Aorta (tissue), 5 donors: Measurements from ENCODE around the gene HIGD1B. TPM values are rescaled to one million over a fixed set of nuclear protein-coding genes. Genes with fewer than 3 reads are reported as not detected.

Experiments used
- ATAC-seq: fragments of 200-7000 bp; cut with Tn5 transposase; one replicate; pipeline ENCODE4 v1.9.1; 2022; ENCODE audit warnings: moderate library complexity; ENCODE audit not compliant: low FRiP score
- DNase-seq, 2 donors: peaks; one replicate each; pipeline ENCODE4 v3.0.0-alpha.2; 2020
- H3K27ac ChIP-seq, 2 donors: one replicate each; pipeline ENCODE4 v1.5.1; 2013; ENCODE audit warnings: low read length in 2 of 2, mild to moderate bottlenecking in 2 of 2, moderate library complexity in 2 of 2, control low read depth in 1 of 2, inconsistent platforms in 1 of 2, low read depth in 1 of 2
- H3K27me3 ChIP-seq, 2 donors: one replicate each; pipeline ENCODE4 v1.6.1; 2013; ENCODE audit warnings: control low read depth in 1 of 2, low read length in 1 of 2, mild to moderate bottlenecking in 1 of 2, moderate library complexity in 1 of 2; ENCODE audit not compliant: insufficient read depth in 2 of 2, control insufficient read depth in 1 of 2
- H3K36me3 ChIP-seq, 2 donors: one replicate each; pipeline ENCODE4 v1.6.1; 2013; ENCODE audit warnings: control low read depth in 1 of 2, low read length in 1 of 2, mild to moderate bottlenecking in 1 of 2; ENCODE audit not compliant: insufficient read depth in 2 of 2, control insufficient read depth in 1 of 2
- H3K4me1 ChIP-seq, 2 donors: one replicate each; pipeline ENCODE4 v1.6.1; 2013; ENCODE audit warnings: low read length in 2 of 2, control low read depth in 1 of 2, mild to moderate bottlenecking in 1 of 2, moderate library complexity in 1 of 2; ENCODE audit not compliant: insufficient read depth in 2 of 2, control insufficient read depth in 1 of 2
- H3K4me3 ChIP-seq, 2 donors: one replicate each; pipeline ENCODE4 v1.5.1; 2013; ENCODE audit warnings: low read length in 2 of 2, control low read depth in 1 of 2, mild to moderate bottlenecking in 1 of 2
- H3K9me3 ChIP-seq: one replicate; pipeline ENCODE4 v1.6.1; 2013; ENCODE audit warnings: mild to moderate bottlenecking, low read length; ENCODE audit not compliant: control insufficient read depth
- WGBS, 2 donors: extraction: QIAGEN DNeasy Blood & Tissue Kit; methylation state at CpG; one replicate each; pipeline ENCODE4 v1.1.7; 2013; 5-methylcytosine and 5-hydroxymethylcytosine counted together
- intact Hi-C, 2 donors: fragments of 100-400 bp; cut with DNase I; formaldehyde crosslinking; loops; one replicate each; pipeline versions ENCODE4 v1.14.2 to v1.15.0; 2022
- polyA plus RNA-seq, 2 donors: library from polyadenylated mRNA; stranded (reverse); fragments of 200-250 nt; gene quantifications; one replicate each; pipeline ENCODE4 v1.2.3, GENCODE V29; 2013
- total RNA-seq, 2 donors: library from RNA; stranded (reverse); fragmentation: NEBNext Ultra II Directional; extraction: Animal tissue kit (Norgen Biotek cat#: 25700); gene quantifications; one replicate each; pipeline ENCODE4 v1.2.1, GENCODE V29; 2021
- donor health status: healthy with polysubstance abuse.
- donor health status: Bipolar disorder and iron deficiency.
- donor health status: DM: no; HTN: no; CAD: no.
- donor health status: DM: no; HTN: no; CAD: no.
- donor health status: DM: yes; HTN: yes; CAD: no.

Gene HIGD1B
- total and polyA plus RNA-seq, 4 donors = 0.58 to 1.3 TPM; not detected in 2

DNA sequence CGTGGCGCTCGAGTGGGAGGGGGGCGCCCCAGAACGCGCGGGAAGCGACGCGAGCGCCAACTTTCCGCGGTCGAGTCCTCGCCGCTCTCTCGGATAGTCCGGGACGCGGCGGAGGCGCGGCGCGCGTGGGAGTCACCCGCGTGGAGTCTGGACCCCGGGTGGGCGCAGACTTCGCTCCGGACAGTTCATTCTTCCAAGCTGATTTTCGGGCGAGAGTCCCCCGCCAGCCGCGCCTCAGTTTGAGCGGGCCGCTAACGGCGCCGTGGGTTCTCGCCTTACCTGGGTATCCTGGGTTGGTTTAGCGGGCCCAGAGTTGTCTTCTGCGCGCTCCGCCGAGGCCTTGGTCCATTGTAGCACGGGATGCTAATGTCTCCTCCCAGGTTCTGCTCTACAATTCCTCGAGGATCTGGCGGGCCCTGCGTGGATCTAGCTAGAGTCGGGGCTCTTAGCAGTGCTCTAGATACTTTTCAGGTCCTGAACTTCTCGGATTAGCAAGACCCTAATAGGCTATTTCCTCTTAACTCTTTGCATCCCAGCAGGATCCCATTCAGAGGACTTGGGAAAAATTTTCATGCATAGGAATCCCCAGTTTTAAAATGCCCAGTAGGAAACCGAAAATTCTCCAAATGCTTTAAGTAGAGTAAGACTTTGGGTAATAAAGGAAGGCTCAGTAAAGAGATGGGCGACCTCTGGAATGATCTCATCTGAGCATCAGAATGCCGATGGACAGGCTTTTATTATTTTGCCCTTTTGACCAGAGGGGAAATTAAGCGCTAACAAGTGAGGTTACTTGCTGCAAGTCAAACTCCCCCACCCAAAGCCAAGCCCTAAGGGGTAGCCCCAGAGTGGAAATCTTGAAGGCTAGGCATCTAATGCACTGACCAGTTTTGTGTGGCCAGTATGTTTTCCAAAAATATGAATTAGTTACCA, 17.1 kb upstream of the HIGD1B start:
- H3K27me3 ChIP-seq = no peaks in the 10 kb centered on the region
- H3K36me3 ChIP-seq = no peaks in the 10 kb centered on the region
- intact Hi-C loops = loop anchor here (2.0 to 5.0 kb wide), 2 partner anchors 52 to 53 kb away; no protein-coding TSS in a partner anchor
- H3K9me3 ChIP-seq = no peaks in the 10 kb centered on the region
- H3K27ac ChIP-seq = no peak overlapping the region
- 5 to 8% methylated on average over 41 to 58 of the region's 58 CpGs for WGBS, 2 donors
- peak; percentile 42 to 75 for DNase-seq
- H3K4me3 ChIP-seq = peak overlapping the region; percentile 29 to 89
- peaks cover 0 to 4% of the 10 kb centered on the region in 2 donors for H3K4me1 ChIP-seq
- ATAC-seq = peak; percentile 56

DNA sequence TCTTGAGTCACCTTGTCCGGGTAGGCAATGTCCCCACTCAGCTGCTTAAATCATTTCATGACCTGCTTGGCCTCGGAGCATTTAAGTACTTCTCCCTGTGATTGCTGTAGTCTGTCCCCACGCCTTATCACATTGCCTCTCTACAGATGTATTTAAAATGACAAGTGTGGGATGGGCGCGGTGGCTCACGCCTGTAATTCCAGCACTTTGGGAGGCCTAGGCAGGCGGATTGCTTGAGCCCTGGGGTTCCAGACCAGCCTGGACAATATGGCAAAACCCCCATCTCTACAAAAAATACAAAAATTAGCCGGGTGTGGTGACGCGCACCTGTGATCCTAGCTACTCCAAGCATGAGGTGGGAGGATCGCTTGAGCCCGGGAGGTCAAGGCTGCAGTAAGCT, 16.3 kb upstream of the HIGD1B start:
- H3K4me3 ChIP-seq = no peak overlapping the region
- no peak for ATAC-seq
- no peak overlapping the region for H3K27ac ChIP-seq
- no peaks in the 10 kb centered on the region for H3K9me3 ChIP-seq
- intact Hi-C loops = loop anchor here (2.0 to 5.0 kb wide), 2 partner anchors 53 to 54 kb away; no protein-coding TSS in a partner anchor
- no peaks in the 10 kb centered on the region for H3K27me3 ChIP-seq
- 92 to 94% methylated on average over 12 of the region's 12 CpGs for WGBS, 2 donors
- peaks cover 0 to 4% of the 10 kb centered on the region in 2 donors for H3K4me1 ChIP-seq
- peak; percentile 17 to 21 for DNase-seq
- H3K36me3 ChIP-seq = no peaks in the 10 kb centered on the region

DNA sequence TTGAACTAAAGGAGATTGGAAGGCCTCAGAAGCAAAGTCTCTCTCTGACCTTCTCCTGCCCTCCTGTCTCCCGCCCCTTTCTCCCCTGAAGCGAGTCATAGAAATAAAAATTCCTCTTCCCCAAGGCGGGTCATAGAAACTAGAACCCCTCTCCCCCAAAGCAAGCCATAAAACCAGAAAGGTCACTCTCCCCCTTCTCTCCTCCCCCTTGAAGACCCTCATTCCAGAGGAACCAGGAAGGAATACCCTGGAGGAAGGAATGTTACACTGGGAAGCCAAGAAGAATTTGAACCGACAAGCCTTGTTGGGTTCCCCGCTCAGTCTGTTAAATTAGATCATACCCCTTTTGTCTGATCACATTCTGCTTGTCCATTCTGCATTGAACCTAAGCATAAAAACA, 14.9 kb upstream of the HIGD1B start:
- Histone ChIP-seq H3K36me3 (no peaks in the 10 kb centered on the region), H3K9me3 (no peaks in the 10 kb centered on the region), H3K27ac (no peak overlapping the region), H3K4me3 (no peak overlapping the region), H3K27me3 (no peaks in the 10 kb centered on the region), H3K4me1 (peaks cover 0 to 1% of the 10 kb centered on the region in 2 donors)
- intact Hi-C loops = loop anchor here in 1 of 2 donors (5.0 kb wide), 1 partner anchor 56 kb away; no protein-coding TSS in a partner anchor
- DNase-seq (no peak), ATAC-seq (no peak)
- 93% methylated on average over 5 of the region's 5 CpGs for WGBS, 2 donors

DNA sequence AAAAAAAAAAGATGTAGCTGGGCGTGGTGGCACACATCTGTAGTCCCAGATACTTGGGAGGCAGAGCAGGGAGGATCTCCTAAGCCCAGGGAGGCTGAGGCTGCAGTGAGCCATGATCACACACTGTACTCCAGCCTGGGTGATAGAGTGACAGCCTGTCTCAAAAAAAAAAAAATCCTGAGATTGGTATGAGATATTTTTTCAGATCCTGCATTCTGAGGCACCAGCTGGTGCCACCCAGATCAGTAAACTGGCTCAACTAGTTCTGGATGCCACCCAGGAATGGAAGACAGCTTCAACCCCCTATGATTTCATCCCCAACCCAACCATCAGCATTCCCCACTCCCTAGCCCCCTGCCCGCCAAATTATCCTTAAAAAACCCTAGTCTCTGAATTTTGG, 10.5 kb upstream of the HIGD1B start:
- no peak overlapping the region for H3K27ac ChIP-seq
- no peak for ATAC-seq
- no peaks in the 10 kb centered on the region for H3K4me1 ChIP-seq
- 76 to 95% methylated on average over 2 of the region's 2 CpGs for WGBS, 2 donors
- no peaks in the 10 kb centered on the region for H3K9me3 ChIP-seq
- H3K27me3 ChIP-seq = no peaks in the 10 kb centered on the region
- intact Hi-C loops = no loop called here
- no peaks in the 10 kb centered on the region for H3K36me3 ChIP-seq
- DNase-seq = peak; percentile 6 to 12
- H3K4me3 ChIP-seq = no peak overlapping the region

DNA sequence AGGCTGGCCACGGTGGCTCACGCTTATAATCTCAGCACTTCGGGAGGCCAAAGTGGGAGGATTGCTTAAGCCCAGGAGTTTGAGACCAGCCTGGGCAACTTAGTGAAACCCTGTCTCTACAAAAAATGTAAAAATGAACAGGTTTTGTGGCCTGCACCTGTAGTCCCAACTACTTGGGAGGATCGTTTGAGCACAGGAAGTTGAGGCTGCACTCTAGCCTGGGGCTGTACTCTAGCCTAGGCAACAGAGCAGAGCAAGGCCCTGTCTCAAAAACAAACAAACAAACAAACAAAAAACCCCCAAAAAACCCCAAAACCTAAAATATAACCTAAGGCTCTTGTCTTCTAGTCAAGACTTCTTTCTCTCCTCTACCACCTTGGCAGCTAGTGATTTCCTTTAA, 7.4 kb upstream of the HIGD1B start:
- no peak overlapping the region for H3K27ac ChIP-seq
- DNase-seq (no peak), ATAC-seq (no peak)
- intact Hi-C loops = no loop called here
- no peak overlapping the region for H3K4me3 ChIP-seq
- no peaks in the 10 kb centered on the region for H3K4me1 ChIP-seq
- WGBS, 2 donors = 82 to 89% methylated on average over 4 of the region's 4 CpGs
- no peaks in the 10 kb centered on the region for H3K36me3 ChIP-seq
- H3K9me3 ChIP-seq = no peaks in the 10 kb centered on the region
- no peaks in the 10 kb centered on the region for H3K27me3 ChIP-seq

- no peaks in the 10 kb centered on the region for H3K27me3 ChIP-seq
- H3K4me3 ChIP-seq = no peak overlapping the region
- WGBS, 2 donors = 76 to 81% methylated on average over 3 of the region's 3 CpGs
- H3K36me3 ChIP-seq = no peaks in the 10 kb centered on the region
- ATAC-seq = no peak
- no peak overlapping the region for H3K27ac ChIP-seq
- intact Hi-C loops = no loop called here
- DNase-seq = peak in 1 of 2 donors; percentile 2
- no peaks in the 10 kb centered on the region for H3K9me3 ChIP-seq
- H3K4me1 ChIP-seq = no peaks in the 10 kb centered on the region
Measured at GRCh38 chr17:44840936-44841335, 6.7 kb upstream of the HIGD1B start.

DNA sequence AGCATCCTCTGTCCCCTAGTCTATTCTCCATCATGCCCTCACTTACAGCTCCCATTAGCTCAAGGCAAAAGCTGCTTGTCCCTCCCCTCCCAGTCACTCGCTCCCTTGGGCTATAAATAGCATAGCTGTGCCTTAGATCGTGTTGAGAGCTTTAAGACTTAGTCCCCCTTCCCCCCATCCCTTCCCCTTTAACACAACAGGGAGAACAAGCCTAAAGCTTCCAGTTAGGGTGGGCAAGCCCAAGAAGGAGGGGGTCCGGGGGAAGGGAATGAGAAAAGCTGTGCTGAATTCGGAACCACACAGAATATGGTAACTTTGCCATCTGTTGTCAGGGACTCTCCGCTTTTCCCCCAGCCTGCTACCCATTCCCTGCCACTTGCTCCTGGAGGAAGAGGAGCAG, 4.9 kb upstream of the HIGD1B start:
- no peaks in the 10 kb centered on the region for H3K9me3 ChIP-seq
- no peaks in the 10 kb centered on the region for H3K27me3 ChIP-seq

DNA sequence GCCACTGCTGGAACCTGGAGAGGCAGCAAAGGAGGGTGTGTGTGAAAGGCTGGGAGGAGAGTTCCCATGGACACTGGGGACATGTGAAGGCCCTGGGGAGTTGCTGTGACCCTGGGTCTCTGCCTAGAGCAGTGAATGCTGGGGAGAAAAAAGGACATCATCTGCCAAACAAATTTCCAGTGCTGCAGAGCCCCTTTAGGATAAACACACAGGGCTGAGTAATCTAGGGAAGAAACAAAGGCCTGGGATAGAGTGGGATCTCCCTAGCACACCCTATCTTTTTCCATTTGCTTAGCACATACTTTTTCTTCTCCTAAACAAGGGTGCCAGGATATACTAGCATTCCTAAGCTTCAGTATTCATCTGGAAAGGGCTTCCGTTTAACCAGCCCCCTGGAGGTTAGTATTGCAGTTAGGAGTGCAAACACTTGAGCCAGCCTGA, 3.3 kb upstream of the HIGD1B start:
- H3K4me1 ChIP-seq = no peaks in the 10 kb centered on the region
- no peaks in the 10 kb centered on the region for H3K36me3 ChIP-seq
- H3K9me3 ChIP-seq = no peaks in the 10 kb centered on the region
- ATAC-seq (no peak), DNase-seq (peak in 1 of 2 donors; percentile 43)
- no peak overlapping the region for H3K4me3 ChIP-seq
- intact Hi-C loops = no loop called here
- H3K27ac ChIP-seq = no peak overlapping the region
- no peaks in the 10 kb centered on the region for H3K27me3 ChIP-seq
- 13 to 21% methylated on average over 1 of the region's 1 CpG for WGBS, 2 donors

More for the DNA sequence above, 4.9 kb upstream of the HIGD1B start:
- Histone ChIP-seq H3K36me3 (no peaks in the 10 kb centered on the region), H3K27ac (no peak overlapping the region), H3K4me1 (no peaks in the 10 kb centered on the region), H3K4me3 (no peak overlapping the region)
- intact Hi-C loops = no loop called here
- WGBS, 2 donors = 17 to 18% methylated on average over 5 of the region's 5 CpGs
- DNase-seq = peak in 1 of 2 donors; percentile 7
- ATAC-seq = peak; percentile 70

GRCh38 chr17:44846206-44846605, 1.5 kb upstream of the HIGD1B start:
- no peak overlapping the region for H3K4me3 ChIP-seq
- no peak for DNase-seq
- intact Hi-C loops = no loop called here
- H3K9me3 ChIP-seq = no peaks in the 10 kb centered on the region
- H3K4me1 ChIP-seq = no peaks in the 10 kb centered on the region
- no peaks in the 10 kb centered on the region for H3K36me3 ChIP-seq
- ATAC-seq = no peak
- WGBS, 2 donors = 78% methylated on average over 8 of the region's 8 CpGs
- H3K27ac ChIP-seq = no peak overlapping the region
- H3K27me3 ChIP-seq = no peaks in the 10 kb centered on the region
